ENCODE data around the gene LRRC58.

GRCh38 chr3:120280566-120280965 is 68.6 kb downstream of the LRRC58 start:
- TF ChIP-seq, protein P1, sequence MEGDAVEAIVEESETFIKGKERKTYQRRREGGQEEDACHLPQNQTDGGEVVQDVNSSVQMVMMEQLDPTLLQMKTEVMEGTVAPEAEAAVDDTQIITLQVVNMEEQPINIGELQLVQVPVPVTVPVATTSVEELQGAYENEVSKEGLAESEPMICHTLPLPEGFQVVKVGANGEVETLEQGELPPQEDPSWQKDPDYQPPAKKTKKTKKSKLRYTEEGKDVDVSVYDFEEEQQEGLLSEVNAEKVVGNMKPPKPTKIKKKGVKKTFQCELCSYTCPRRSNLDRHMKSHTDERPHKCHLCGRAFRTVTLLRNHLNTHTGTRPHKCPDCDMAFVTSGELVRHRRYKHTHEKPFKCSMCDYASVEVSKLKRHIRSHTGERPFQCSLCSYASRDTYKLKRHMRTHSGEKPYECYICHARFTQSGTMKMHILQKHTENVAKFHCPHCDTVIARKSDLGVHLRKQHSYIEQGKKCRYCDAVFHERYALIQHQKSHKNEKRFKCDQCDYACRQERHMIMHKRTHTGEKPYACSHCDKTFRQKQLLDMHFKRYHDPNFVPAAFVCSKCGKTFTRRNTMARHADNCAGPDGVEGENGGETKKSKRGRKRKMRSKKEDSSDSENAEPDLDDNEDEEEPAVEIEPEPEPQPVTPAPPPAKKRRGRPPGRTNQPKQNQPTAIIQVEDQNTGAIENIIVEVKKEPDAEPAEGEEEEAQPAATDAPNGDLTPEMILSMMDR (IDR thresholded peaks at IDR 0.05): no peak
- TF ChIP-seq POLR2A (IDR thresholded peaks at IDR 0.05): no peak
